Body of pancreas (tissue), 4 donors: ENCODE measurements around the gene EIF2AK2. TPM values are rescaled to one million over a fixed set of nuclear protein-coding genes. Genes with fewer than 3 reads are reported as not detected.
"Not testable (repeated sequence)": the region's sequence is repeated elsewhere in the genome, so short reads cannot be mapped to it uniquely, and the experiment has no call there.

Experiments
- ATAC-seq: fragments of 150-250 bp; one replicate; pipeline ENCODE4 v1.9.1; 2016
- DNase-seq, 4 donors: peaks; one replicate each; pipeline ENCODE4 v3.0.0-alpha.2; 2019
- H3K27ac ChIP-seq, 4 donors: fragments of 200-600 bp; sonication (generic); 1 replicate in 3 of 4; 2 replicates in 1 of 4; pipeline versions ENCODE4 v1.5.1 to v1.6.1; 2016 to 2019; ENCODE audit warnings: mild to moderate bottlenecking in 1 of 4, mixed read lengths in 1 of 4, moderate library complexity in 1 of 4
- H3K27me3 ChIP-seq, 2 donors: fragments of 200-600 bp; sonication (generic); one replicate each; pipeline ENCODE4 v1.6.0; 2016; ENCODE audit warnings: mild to moderate bottlenecking in 1 of 2
- H3K36me3 ChIP-seq, 2 donors: fragments of 200-600 bp; sonication (generic); replicated peaks in 1 of 2; 2 replicates each; pipeline ENCODE4 v1.5.1; 2016; ENCODE audit warnings: low read depth in 2 of 2; ENCODE audit not compliant: insufficient read depth in 1 of 2
- H3K4me1 ChIP-seq: fragments of 200-600 bp; sonication (generic); one replicate; pipeline ENCODE4 v1.6.0; 2016
- H3K4me3 ChIP-seq, 2 donors: fragments of 200-600 bp; sonication (generic); 1 replicate in 1 of 2; 2 replicates in 1 of 2; pipeline ENCODE4 v1.5.1; 2016 to 2019
- H3K9me3 ChIP-seq, 3 donors: fragments of 200-600 bp; sonication (generic); 1 replicate in 2 of 3; 2 replicates in 1 of 3; pipeline ENCODE4 v1.5.1; 2016
- POLR2A ChIP-seq, 3 donors: fragments of 450-650 bp; IDR thresholded peaks; one replicate each; pipeline ENCODE4 v1.6.1; 2016; ENCODE audit warnings: antibody characterized with exemption in 3 of 3, mild to moderate bottlenecking in 2 of 3
- WGBS, 2 donors: methylation state at CpG; one replicate each; pipeline ENCODE4 v1.1.5; 2017; 5-methylcytosine and 5-hydroxymethylcytosine counted together
- intact Hi-C: fragments of 100-400 bp; cut with DNase I; formaldehyde crosslinking; loops from one replicate; pipeline ENCODE4 v1.15.1; 2023
- total RNA-seq, 2 donors: library from RNA; depleted of rRNA; stranded (reverse); fragments of >200 nt; gene quantifications; one replicate each; pipeline ENCODE4 v1.1.0, GENCODE V29; 2016
- TF ChIP-seq, protein P1 (sequence below), 7 experiments: fragments of 450-650 bp in 4 of 7; fragments of 200-600 bp in 3 of 7; sonication (generic) in 3 of 7; IDR thresholded peaks; one replicate each; pipeline ENCODE4 v1.5.1; 2016 to 2019; ENCODE audit warnings: antibody characterized with exemption in 7 of 7

Gene EIF2AK2
- total RNA-seq, 2 donors from 2014 or later = 18.9 to 39.9 TPM

DNA sequence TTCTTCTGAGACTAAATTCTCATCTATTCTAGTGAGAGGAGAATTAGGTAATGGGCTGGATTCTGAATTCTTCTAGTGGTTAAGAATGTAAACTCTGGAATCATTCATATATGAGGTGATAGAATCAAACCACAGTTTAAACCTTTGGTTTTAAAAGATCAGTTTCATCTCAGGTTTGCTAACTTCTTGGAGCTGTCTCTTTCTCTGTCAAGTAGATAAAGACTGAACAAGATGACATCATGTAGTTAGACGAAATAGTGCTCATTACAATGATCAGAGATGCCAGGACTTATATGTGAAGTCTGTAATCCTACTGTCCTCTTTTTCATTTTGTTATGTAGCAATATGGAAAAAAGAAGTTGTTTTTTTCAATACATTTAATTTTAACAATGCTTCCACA is 44.4 kb upstream of the EIF2AK2 start:
- Histone ChIP-seq H3K27ac (no peak overlapping the region), H3K4me1 (peaks cover 13% of the 10 kb centered on the region), H3K4me3 (no peak overlapping the region), H3K27me3 (no peaks in the 10 kb centered on the region), H3K9me3 (peaks cover 0 to 6% (median 0%) of the 10 kb centered on the region in 3 donors), H3K36me3 (peaks cover 0 to 14% of the 10 kb centered on the region in 2 donors)
- no peak for TF ChIP-seq POLR2A (IDR thresholded peaks at IDR 0.05)
- TF ChIP-seq, protein P1, sequence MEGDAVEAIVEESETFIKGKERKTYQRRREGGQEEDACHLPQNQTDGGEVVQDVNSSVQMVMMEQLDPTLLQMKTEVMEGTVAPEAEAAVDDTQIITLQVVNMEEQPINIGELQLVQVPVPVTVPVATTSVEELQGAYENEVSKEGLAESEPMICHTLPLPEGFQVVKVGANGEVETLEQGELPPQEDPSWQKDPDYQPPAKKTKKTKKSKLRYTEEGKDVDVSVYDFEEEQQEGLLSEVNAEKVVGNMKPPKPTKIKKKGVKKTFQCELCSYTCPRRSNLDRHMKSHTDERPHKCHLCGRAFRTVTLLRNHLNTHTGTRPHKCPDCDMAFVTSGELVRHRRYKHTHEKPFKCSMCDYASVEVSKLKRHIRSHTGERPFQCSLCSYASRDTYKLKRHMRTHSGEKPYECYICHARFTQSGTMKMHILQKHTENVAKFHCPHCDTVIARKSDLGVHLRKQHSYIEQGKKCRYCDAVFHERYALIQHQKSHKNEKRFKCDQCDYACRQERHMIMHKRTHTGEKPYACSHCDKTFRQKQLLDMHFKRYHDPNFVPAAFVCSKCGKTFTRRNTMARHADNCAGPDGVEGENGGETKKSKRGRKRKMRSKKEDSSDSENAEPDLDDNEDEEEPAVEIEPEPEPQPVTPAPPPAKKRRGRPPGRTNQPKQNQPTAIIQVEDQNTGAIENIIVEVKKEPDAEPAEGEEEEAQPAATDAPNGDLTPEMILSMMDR (IDR thresholded peaks at IDR 0.05) = no peak
- ATAC-seq (no peak), DNase-seq (no peak)
- intact Hi-C loops = no loop called here
- WGBS, 2 donors = 94 to 100% methylated on average over 1 of the region's 1 CpG

DNA sequence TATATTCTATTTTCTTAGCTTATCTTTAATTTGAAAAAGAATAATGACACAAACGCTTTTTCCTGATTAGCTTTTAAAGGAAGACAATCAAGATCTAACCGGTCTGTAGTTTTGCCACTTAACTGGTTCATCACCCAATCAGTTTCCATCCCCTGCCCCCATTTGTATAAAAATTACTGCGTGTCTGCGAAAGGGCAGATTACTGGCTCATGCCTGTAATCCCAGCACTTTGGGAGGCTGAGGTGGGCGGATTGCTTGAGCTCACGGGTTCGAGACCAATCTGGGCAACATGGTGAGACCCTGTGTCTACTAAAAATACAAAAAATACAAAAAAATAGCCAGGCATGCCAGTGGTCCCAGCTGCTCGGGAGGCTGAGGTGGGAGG is 41.9 kb upstream of the EIF2AK2 start:
- peaks cover 13% of the 10 kb centered on the region for H3K4me1 ChIP-seq
- no peak for DNase-seq
- H3K27ac ChIP-seq = no peak overlapping the region
- intact Hi-C loops = no loop called here
- no peaks in the 10 kb centered on the region for H3K27me3 ChIP-seq
- peaks cover 0 to 7% of the 10 kb centered on the region in 2 donors for H3K36me3 ChIP-seq
- H3K9me3 ChIP-seq = peaks cover 0 to 2% (median 0%) of the 10 kb centered on the region in 3 donors
- no peak for ATAC-seq
- TF ChIP-seq POLR2A (IDR thresholded peaks at IDR 0.05) = no peak
- TF ChIP-seq, protein P1 (IDR thresholded peaks at IDR 0.05) = no peak
- WGBS, 2 donors = 83 to 84% methylated on average over 8 of the region's 8 CpGs
- H3K4me3 ChIP-seq = no peak overlapping the region

DNA sequence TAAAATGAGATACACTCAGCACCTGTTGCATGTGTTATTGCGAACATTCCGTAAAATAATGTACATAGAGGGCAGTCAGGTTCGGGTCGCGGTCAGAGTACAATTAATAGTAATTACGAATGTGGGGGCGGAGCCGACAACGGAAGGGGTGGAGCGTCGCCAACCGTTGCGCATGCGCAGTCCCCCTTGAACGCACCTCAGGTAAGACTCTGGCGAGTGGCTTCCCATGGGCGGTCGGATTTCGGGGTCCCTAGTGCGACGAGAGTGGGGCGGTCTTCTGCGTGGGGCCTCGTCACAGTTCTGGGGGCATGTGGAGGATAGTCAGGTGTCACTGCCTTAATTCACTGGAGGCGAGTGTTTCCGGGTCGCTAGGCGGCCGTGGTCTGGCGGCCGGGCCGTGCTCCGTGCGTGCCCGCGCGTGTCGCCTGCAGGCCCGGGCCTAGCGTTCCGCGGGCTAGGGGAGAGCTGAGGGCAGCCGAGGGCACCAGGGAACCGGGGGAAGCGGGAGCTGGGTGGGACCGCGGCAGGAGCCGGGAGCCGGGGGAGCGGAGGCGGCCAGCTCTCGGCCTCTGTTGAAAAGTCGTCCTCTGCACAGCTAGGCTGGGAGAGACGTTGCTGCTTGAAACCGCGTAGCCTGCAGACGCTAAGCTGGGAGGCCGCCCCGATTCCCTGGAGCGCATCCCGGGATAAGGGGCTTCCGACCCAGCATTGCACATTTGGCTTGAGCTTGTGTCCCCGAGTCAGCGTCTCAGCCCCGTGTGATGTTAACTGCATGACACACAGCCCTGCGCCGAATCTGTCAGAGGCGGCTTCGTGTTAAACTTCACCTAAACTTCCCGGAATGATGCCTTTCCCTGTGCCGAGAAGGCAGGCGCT is 39.8 kb upstream of the EIF2AK2 start, which contains the start of gene CEBPZOS:
TSS of gene CEBPZOS (plus strand) at position 177 of the 876 bp plus-strand sequence. CDS start 3,209 bp downstream, outside the sequence.
- H3K27me3 ChIP-seq = no peaks in the 10 kb centered on the region
- intact Hi-C loops = no loop called here
- TF ChIP-seq, protein P1 (IDR thresholded peaks at IDR 0.05) = peak in 3 of 7 experiments; percentile 10 to 15 (median 15)
- peak; percentile 49 to 86 (median 85) for TF ChIP-seq POLR2A (IDR thresholded peaks at IDR 0.05)
- DNase-seq = peak; percentile 82 to 88 (median 84)
- peaks cover 13% of the 10 kb centered on the region for H3K4me1 ChIP-seq
- no peaks in the 10 kb centered on the region for H3K9me3 ChIP-seq
- H3K36me3 ChIP-seq = peaks cover 0 to 4% of the 10 kb centered on the region in 2 donors
- H3K4me3 ChIP-seq = peak within 1 kb of the TSS; percentile 44 to 71
- WGBS, 2 donors = 1 to 3% methylated on average over 23 to 72 of the region's 72 CpGs
- peak; percentile 93 for ATAC-seq
- H3K27ac ChIP-seq = peak within 1 kb of the TSS; percentile 74 to 86 (median 79)

DNA sequence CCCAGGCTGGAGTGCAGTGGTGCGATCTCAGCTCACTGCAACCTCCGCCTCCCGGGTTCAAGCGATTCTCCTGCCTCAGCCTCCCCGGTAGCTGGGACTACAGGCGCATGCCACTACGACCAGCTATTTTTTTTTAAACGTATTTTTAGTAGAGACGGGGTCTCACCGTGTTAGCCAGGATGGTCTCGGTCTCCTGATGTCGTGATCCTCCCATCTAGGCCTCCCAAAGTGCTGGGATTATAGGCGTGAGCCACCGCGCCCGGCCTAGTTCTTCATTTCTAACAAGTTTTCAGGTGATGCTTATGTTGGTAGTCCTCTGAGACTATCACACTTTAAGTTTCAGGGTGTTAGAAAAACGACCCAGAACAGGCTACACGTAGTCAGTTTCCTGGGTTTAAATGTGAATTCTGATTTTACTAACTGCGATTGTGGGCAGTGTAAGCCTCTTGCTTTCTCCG is 39.1 kb upstream of the EIF2AK2 start:
- Histone ChIP-seq H3K27ac (peak overlapping the region; percentile 74 to 86 (median 79)), H3K4me1 (peaks cover 13% of the 10 kb centered on the region), H3K4me3 (peak overlapping the region; percentile 44 to 71)
- DNase-seq, H3K9me3 ChIP-seq, ATAC-seq, intact Hi-C loops, H3K36me3 ChIP-seq, H3K27me3 ChIP-seq: not testable (repeated sequence)
- WGBS, 2 donors = 80 to 81% methylated on average over 20 of the region's 20 CpGs

DNA sequence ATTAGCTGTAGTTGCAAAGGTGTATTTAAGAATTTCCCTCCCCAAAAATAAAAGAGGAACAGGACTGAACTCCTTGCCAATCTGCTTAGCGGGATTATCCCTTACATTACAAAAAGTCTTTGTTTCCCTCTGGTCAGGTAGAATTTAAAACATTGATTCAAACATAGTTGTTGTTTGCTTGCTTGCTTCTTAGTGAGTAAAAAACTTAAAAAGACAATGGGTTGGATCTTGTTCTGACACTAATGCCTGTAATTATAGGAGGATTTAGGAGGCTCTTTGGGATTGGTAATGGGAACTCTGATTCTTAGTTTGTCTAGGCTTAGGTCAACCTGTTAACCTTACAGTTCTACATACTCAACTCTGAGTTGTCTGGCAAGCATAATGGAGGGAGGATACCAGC is 35.8 kb upstream of the EIF2AK2 start:
- H3K27me3 ChIP-seq = no peaks in the 10 kb centered on the region
- no peak overlapping the region for H3K27ac ChIP-seq
- no peaks in the 10 kb centered on the region for H3K9me3 ChIP-seq
- no peaks in the 10 kb centered on the region for H3K36me3 ChIP-seq
- DNase-seq = no peak
- no peak overlapping the region for H3K4me3 ChIP-seq
- intact Hi-C loops = no loop called here
- no peak for TF ChIP-seq POLR2A (IDR thresholded peaks at IDR 0.05)
- TF ChIP-seq, protein P1 (IDR thresholded peaks at IDR 0.05) = no peak
- ATAC-seq = no peak
- H3K4me1 ChIP-seq = peaks cover 15% of the 10 kb centered on the region
- 87 to 93% methylated on average over 1 of the region's 1 CpG for WGBS, 2 donors
